Measurements from ENCODE around the gene EIF2S3. TPM values are rescaled to one million over a fixed set of nuclear protein-coding genes. Genes with fewer than 3 reads are reported as not detected.

The EIF2S3 gene
- total RNA-seq (2013) = 266 TPM
- polyA plus RNA-seq (100 to 1,000 TPM in 1 of 3 donors, 10 to 100 TPM in 2; 87.1 to 157 (median 87.2) TPM), polyA minus RNA-seq (82.3 and 123 TPM in 2 replicates), total RNA-seq (115 to 526 (median 437) reads per million in 11 experiments)

GRCh38 chrX:24054182-24055042 lies at the start of gene EIF2S3:
Gene EIF2S3 (plus strand): TSS chrX:24054956. CDS start chrX:24054969, 13 bp downstream.
- Mint-ChIP-seq H3K36me3 (peaks cover 9 to 23% of the 10 kb centered on the region in 2 donors), H3K4me3 (peak within 1 kb of the TSS; percentile 89 to 97), H3K4me1 (peaks cover 5% of the 10 kb centered on the region), H3K27ac (peak within 1 kb of the TSS in 6 of 7 donors; percentile 99), H3K9me3 (peaks cover 0 to 14% (median 0%) of the 10 kb centered on the region in 7 donors), H3K27me3 (ENCODE audit: low read depth in 3 of 3) (peaks cover 0 to 26% (median 0%) of the 10 kb centered on the region in 3 donors)
- H3K27ac ChIP-seq (ENCODE audit: low read depth in 1 of 2, low read length in 2 of 2) = peak within 1 kb of the TSS in 1 of 2 donors; percentile 94
- peaks cover 7 to 22% of the 10 kb centered on the region in 2 donors for H3K36me3 ChIP-seq (replicated peaks in 1 of 2; ENCODE audit: control insufficient read depth in 1 of 2, insufficient read depth in 2 of 2, low read length in 2 of 2)
- peak within 1 kb of the TSS; percentile 80 for H2AFZ ChIP-seq (ENCODE audit: insufficient read depth, low read depth, low read length, poor library complexity, severe bottlenecking)
- peak; percentile 81 to 94 (median 90) for DNase-seq
- no peaks in the 10 kb centered on the region for H3K9me3 ChIP-seq (replicated peaks in 1 of 2; ENCODE audit: control insufficient read depth in 1 of 2, insufficient read depth in 1 of 2, low read length in 2 of 2)
- H3K4me1 ChIP-seq (ENCODE audit: control insufficient read depth in 1 of 2, insufficient read depth in 2 of 2, low read length in 2 of 2) = peaks cover 7 to 9% of the 10 kb centered on the region in 2 donors
- TF ChIP-seq CTCF (IDR thresholded peaks at IDR 0.05) = peak; percentile 54
- H3K4me3 ChIP-seq (replicated peaks in 1 of 3; ENCODE audit: low read depth in 2 of 3, low read length in 3 of 3) = peak within 1 kb of the TSS in 2 of 3 experiments; percentile 61 to 85
- intact Hi-C loops (cut with micrococcal nuclease) = loop anchor here (2.0 to 10.0 kb wide), 5 partner anchors 30 to 260 kb away; partner anchors contain the start of genes APOO (in 1 of the 2) and CXorf58 (in 1 of the 2)
- WGBS (ENCODE audit: insufficient coverage) = 0% methylated on average over 14 of the region's 57 CpGs
- H3K9ac ChIP-seq (ENCODE audit: insufficient read depth, low read length, poor library complexity, severe bottlenecking) = peak within 1 kb of the TSS; percentile 83
- peaks cover 0 to 9% of the 10 kb centered on the region in 2 donors for H3K27me3 ChIP-seq (ENCODE audit: control insufficient read depth in 2 of 2, insufficient read depth in 2 of 2, low read length in 2 of 2)
- H3K4me2 ChIP-seq (replicated peaks; ENCODE audit: extremely low read depth, low read length, poor library complexity, severe bottlenecking) = peak within 1 kb of the TSS; percentile 81
- peaks cover 9% of the 10 kb centered on the region for H3K79me2 ChIP-seq (ENCODE audit: insufficient read depth, low read length)
- H4K20me1 ChIP-seq (ENCODE audit: insufficient read depth, low read length) = peaks cover 34% of the 10 kb centered on the region

- H2AFZ ChIP-seq (ENCODE audit: insufficient read depth, low read depth, low read length, poor library complexity, severe bottlenecking) = no peak overlapping the region
- no peak for DNase-seq
- no peaks in the 10 kb centered on the region for H3K4me1 ChIP-seq (ENCODE audit: control insufficient read depth in 1 of 2, insufficient read depth in 2 of 2, low read length in 2 of 2)
- Mint-ChIP-seq H3K27me3 (ENCODE audit: low read depth in 3 of 3) (peaks cover 0 to 57% (median 0%) of the 10 kb centered on the region in 3 donors), H3K4me1 (peaks cover 2% of the 10 kb centered on the region), H3K9me3 (peaks cover 0 to 3% (median 0%) of the 10 kb centered on the region in 7 donors), H3K27ac (no peak overlapping the region), H3K36me3 (peaks cover 27 to 34% of the 10 kb centered on the region in 2 donors), H3K4me3 (no peak overlapping the region)
- H3K9ac ChIP-seq (ENCODE audit: insufficient read depth, low read length, poor library complexity, severe bottlenecking) = no peak overlapping the region
- intact Hi-C loops (cut with micrococcal nuclease) = no loop called here
- peaks cover 17% of the 10 kb centered on the region for H4K20me1 ChIP-seq (ENCODE audit: insufficient read depth, low read length)
- peaks cover 0 to 28% of the 10 kb centered on the region in 2 donors for H3K27me3 ChIP-seq (ENCODE audit: control insufficient read depth in 2 of 2, insufficient read depth in 2 of 2, low read length in 2 of 2)
- WGBS (ENCODE audit: insufficient coverage) = no CpG with 5 or more reads among the region's 1 CpG
- H3K27ac ChIP-seq (ENCODE audit: low read depth in 1 of 2, low read length in 2 of 2) = no peak overlapping the region
- no peak overlapping the region for H3K4me3 ChIP-seq (replicated peaks in 1 of 3; ENCODE audit: low read depth in 2 of 3, low read length in 3 of 3)
- H3K36me3 ChIP-seq (replicated peaks in 1 of 2; ENCODE audit: control insufficient read depth in 1 of 2, insufficient read depth in 2 of 2, low read length in 2 of 2) = peaks cover 11 to 28% of the 10 kb centered on the region in 2 donors
- TF ChIP-seq CTCF (IDR thresholded peaks at IDR 0.05) = no peak
- peaks cover 37% of the 10 kb centered on the region for H3K79me2 ChIP-seq (ENCODE audit: insufficient read depth, low read length)
- no peaks in the 10 kb centered on the region for H3K9me3 ChIP-seq (replicated peaks in 1 of 2; ENCODE audit: control insufficient read depth in 1 of 2, insufficient read depth in 1 of 2, low read length in 2 of 2)
- H3K4me2 ChIP-seq (replicated peaks; ENCODE audit: extremely low read depth, low read length, poor library complexity, severe bottlenecking) = no peak overlapping the region
Measured at GRCh38 chrX:24005028-24005427, 49.7 kb upstream of the EIF2S3 start.
